ENCODE measurements around the gene PHF21B. TPM values are rescaled to one million over a fixed set of nuclear protein-coding genes. Genes with fewer than 3 reads are reported as not detected.

The PHF21B gene
- total RNA-seq, 3 donors from 2014 or later (not counting 1 experiment from before 2014, with no cell fraction given), result not detected

DNA sequence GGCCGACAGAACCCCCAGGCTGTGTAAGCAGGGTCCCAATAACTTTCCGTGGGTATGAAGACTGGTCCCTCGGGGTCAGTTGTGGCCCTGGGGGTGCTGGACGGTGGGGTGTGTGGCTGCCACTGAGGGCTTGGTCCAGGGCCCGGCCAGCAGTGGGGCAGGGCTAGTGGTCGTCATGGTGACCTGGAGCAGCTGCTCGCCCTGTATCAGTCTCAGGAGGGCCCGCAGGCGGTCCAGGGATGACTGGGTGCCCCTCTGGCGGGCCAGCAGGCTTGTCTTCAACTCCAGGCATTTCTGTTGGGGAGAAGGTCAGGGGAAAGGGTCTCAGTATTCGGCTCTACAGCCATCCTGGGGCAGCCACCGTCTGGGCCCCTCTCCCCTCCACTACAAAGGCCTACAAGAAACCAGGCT, 126.8 kb downstream of the PHF21B start:
- no peak overlapping the region for H3K4me3 ChIP-seq (ENCODE audit: low read length)
- no peaks in the 10 kb centered on the region for H3K36me3 ChIP-seq (ENCODE audit: control insufficient read depth, insufficient read depth, low read length)
- Mint-ChIP-seq H3K4me1 (no peaks in the 10 kb centered on the region), H3K36me3 (no peaks in the 10 kb centered on the region), H3K27ac (no peak overlapping the region), H3K9me3 (no peaks in the 10 kb centered on the region), H3K4me3 (no peak overlapping the region), H3K27me3 (ENCODE audit: low read depth in 2 of 2) (peaks cover 0 to 2% of the 10 kb centered on the region in 2 donors)
- no peaks in the 10 kb centered on the region for H3K27me3 ChIP-seq (ENCODE audit: control insufficient read depth, insufficient read depth, low read length)
- intact Hi-C loops (cut with micrococcal nuclease), result no loop called here
- WGBS (ENCODE audit: insufficient coverage), result 95% methylated on average over 12 of the region's 12 CpGs
- TF ChIP-seq, protein P1, sequence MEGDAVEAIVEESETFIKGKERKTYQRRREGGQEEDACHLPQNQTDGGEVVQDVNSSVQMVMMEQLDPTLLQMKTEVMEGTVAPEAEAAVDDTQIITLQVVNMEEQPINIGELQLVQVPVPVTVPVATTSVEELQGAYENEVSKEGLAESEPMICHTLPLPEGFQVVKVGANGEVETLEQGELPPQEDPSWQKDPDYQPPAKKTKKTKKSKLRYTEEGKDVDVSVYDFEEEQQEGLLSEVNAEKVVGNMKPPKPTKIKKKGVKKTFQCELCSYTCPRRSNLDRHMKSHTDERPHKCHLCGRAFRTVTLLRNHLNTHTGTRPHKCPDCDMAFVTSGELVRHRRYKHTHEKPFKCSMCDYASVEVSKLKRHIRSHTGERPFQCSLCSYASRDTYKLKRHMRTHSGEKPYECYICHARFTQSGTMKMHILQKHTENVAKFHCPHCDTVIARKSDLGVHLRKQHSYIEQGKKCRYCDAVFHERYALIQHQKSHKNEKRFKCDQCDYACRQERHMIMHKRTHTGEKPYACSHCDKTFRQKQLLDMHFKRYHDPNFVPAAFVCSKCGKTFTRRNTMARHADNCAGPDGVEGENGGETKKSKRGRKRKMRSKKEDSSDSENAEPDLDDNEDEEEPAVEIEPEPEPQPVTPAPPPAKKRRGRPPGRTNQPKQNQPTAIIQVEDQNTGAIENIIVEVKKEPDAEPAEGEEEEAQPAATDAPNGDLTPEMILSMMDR (IDR thresholded peaks at IDR 0.05), result no peak
- H3K27ac ChIP-seq (ENCODE audit: low read length), result no peak overlapping the region
- no peaks in the 10 kb centered on the region for H3K4me1 ChIP-seq (ENCODE audit: control insufficient read depth, insufficient read depth, low read length)
- ATAC-seq (no peak), DNase-seq (no peak)
- no peaks in the 10 kb centered on the region for H3K9me3 ChIP-seq (ENCODE audit: control insufficient read depth, insufficient read depth, low read length)

GRCh38 chr22:44882226-44882905, 127.4 kb downstream of the PHF21B start:
- DNase-seq, result no peak
- intact Hi-C loops (cut with micrococcal nuclease), result no loop called here
- TF ChIP-seq, protein P1 (IDR thresholded peaks at IDR 0.05), result no peak
- Mint-ChIP-seq H3K9me3 (no peaks in the 10 kb centered on the region), H3K36me3 (no peaks in the 10 kb centered on the region), H3K27ac (no peak overlapping the region), H3K4me3 (no peak overlapping the region), H3K4me1 (no peaks in the 10 kb centered on the region), H3K27me3 (ENCODE audit: low read depth in 2 of 2) (peaks cover 0 to 2% of the 10 kb centered on the region in 2 donors)
- Histone ChIP-seq H3K4me1 (ENCODE audit: control insufficient read depth, insufficient read depth, low read length) (no peaks in the 10 kb centered on the region), H3K36me3 (ENCODE audit: control insufficient read depth, insufficient read depth, low read length) (no peaks in the 10 kb centered on the region), H3K27ac (ENCODE audit: low read length) (no peak overlapping the region), H3K4me3 (ENCODE audit: low read length) (no peak overlapping the region), H3K9me3 (ENCODE audit: control insufficient read depth, insufficient read depth, low read length) (no peaks in the 10 kb centered on the region), H3K27me3 (ENCODE audit: control insufficient read depth, insufficient read depth, low read length) (no peaks in the 10 kb centered on the region)
- no peak for ATAC-seq
- 87% methylated on average over 26 of the region's 26 CpGs for WGBS (ENCODE audit: insufficient coverage)

GRCh38 chr22:44881624-44882023, 128.2 kb downstream of the PHF21B start:
- Histone ChIP-seq H3K27ac (ENCODE audit: low read length) (no peak overlapping the region), H3K9me3 (ENCODE audit: control insufficient read depth, insufficient read depth, low read length) (no peaks in the 10 kb centered on the region), H3K27me3 (ENCODE audit: control insufficient read depth, insufficient read depth, low read length) (no peaks in the 10 kb centered on the region), H3K36me3 (ENCODE audit: control insufficient read depth, insufficient read depth, low read length) (no peaks in the 10 kb centered on the region), H3K4me1 (ENCODE audit: control insufficient read depth, insufficient read depth, low read length) (no peaks in the 10 kb centered on the region), H3K4me3 (ENCODE audit: low read length) (no peak overlapping the region)
- intact Hi-C loops (cut with micrococcal nuclease), result no loop called here
- no peak for DNase-seq
- ATAC-seq, result no peak
- Mint-ChIP-seq H3K4me1 (no peaks in the 10 kb centered on the region), H3K9me3 (no peaks in the 10 kb centered on the region), H3K4me3 (no peak overlapping the region), H3K27ac (no peak overlapping the region), H3K27me3 (ENCODE audit: low read depth in 2 of 2) (peaks cover 0 to 2% of the 10 kb centered on the region in 2 donors), H3K36me3 (no peaks in the 10 kb centered on the region)
- TF ChIP-seq, protein P1 (IDR thresholded peaks at IDR 0.05), result no peak
- 89% methylated on average over 23 of the region's 24 CpGs for WGBS (ENCODE audit: insufficient coverage)

All from natural killer cell (primary cell).